ENCODE data around the gene NIF3L1. TPM values are rescaled to one million over a fixed set of nuclear protein-coding genes. Genes with fewer than 3 reads are reported as not detected.

Gene NIF3L1, protein sequence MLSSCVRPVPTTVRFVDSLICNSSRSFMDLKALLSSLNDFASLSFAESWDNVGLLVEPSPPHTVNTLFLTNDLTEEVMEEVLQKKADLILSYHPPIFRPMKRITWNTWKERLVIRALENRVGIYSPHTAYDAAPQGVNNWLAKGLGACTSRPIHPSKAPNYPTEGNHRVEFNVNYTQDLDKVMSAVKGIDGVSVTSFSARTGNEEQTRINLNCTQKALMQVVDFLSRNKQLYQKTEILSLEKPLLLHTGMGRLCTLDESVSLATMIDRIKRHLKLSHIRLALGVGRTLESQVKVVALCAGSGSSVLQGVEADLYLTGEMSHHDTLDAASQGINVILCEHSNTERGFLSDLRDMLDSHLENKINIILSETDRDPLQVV
- total RNA-seq (2014; rRNA removed; shearing (Covaris generic)): 56.5 and 57.4 TPM in 2 replicates

DNA sequence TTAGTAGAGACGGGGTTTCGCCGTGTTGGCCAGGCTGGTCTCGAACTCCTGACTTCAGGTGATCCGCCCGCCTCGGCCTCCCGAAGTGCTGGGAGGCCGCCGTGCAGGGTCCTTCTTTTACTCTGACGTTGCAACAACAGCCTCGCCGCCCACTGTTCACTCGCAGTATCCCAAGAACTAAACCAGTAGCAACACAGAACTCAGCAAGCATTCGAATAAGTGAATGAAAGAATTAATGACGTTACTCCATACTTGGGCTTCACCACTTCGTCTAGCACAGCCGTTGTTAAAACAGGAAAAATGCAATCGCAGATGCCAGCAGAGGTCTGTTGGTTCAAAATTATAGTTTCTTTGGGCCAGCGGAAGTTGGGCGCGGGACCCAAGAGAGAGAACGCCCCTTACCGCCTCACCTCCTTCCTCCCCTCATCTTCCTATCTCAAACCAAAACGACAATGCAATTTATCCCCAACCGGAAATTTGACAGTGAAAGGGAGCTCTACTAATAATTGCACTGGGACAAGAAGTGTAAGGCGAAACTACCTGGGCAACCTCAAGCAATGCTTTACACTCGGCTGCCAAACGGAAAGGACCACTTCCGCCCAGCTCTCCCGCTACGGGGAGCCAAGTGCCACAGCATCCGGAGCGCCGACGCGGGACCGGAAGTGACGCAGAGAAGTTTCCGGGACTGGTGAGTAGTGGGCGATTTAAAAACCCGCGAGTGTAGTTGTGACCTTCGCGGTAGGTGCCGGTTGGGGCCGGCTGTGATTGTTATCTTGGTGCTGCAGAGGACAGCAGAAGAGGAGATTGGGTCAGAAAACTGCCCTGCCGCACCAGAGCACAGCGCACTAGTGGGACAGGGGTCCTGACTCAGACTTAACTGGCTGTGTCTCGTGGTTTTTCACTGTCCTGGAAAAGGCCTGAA is at the start of gene NIF3L1, which contains the start of gene PPIL3:
Gene NIF3L1 (plus strand): TSS at position 668 of the 922 bp plus-strand sequence. CDS start 2,573 bp downstream, outside the sequence.
Gene PPIL3 (minus strand): TSS at position 374 of the 922 bp plus-strand sequence. CDS start 1,462 bp downstream, outside the sequence.
- peak; percentile 98 for DNase-seq (ENCODE audit: low spot score)

DNA sequence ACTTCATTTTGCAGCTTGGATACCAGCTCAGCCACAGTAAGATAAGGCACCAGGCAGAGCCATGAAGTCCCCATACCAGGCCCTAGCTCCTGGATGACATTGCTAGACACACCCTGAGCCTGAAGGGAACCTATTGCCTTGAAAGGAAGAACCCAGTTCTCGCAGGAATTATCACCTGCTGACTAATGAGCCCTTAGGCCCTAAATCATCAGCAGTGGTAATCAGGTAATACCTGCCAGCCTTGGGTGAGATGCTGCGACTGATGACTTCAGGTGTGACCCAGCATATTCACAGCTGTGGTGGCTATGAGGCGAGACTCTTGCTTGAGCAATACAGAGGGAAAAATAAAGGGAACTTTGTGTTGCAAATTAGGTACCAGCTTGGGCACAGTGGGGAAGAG is 49.7 kb upstream of the NIF3L1 start:
- DNase-seq (ENCODE audit: low spot score): no peak

DNA sequence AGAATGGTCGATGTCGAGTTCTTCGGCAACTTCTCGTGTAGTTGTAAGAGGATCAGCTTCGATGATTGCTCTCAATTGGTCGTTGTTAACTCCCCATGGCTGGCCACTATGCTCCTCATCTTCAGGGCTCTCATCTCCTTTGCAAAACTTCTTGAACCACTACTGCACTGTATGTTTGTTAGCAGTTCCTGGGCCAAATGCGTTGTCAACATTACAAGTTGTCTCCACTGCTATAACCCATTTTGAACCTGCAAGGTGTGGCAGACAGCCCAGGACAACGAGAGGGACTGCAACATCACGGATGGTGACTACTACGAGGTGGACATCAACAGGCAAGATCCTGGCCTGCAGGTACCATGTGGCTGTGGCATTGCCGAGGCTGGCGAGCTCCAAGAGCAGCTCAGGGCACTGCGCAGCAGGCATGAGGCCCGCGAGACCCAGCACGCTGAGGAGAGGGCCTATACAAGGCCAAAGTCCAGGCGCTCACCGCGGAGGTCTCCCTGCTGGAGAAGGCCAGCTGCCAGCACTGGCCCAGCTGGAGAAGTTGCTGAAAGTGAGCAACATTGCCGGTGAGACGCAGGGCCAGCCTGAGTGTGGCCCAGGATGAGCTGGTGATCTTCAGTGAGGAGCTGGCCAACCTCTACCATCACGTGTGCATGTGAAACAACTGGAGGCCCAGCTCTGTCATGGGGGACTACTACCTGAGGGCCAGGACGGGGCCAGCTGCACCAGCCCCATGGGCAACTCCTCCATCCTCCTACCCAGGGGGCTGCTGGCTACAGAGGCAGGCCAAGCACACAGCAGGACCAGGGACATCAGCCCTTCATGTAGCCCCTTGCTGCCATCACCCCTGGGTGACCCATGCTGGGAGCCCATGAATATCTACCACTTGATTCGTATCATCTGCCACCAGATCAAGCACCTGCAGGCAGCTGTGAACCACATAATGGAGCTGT is 44.9 kb upstream of the NIF3L1 start:
- DNase-seq (ENCODE audit: low spot score): no peak

- DNase-seq (ENCODE audit: low spot score): no peak
These were observed 44.0 kb upstream of the NIF3L1 start for GRCh38 chr2:200845194-200845593.

- no peak for DNase-seq (ENCODE audit: low spot score)
These were observed 43.4 kb upstream of the NIF3L1 start for GRCh38 chr2:200845669-200846325.

GRCh38 chr2:200847269-200847668 is 41.9 kb upstream of the NIF3L1 start:
- no peak for DNase-seq (ENCODE audit: low spot score)

GRCh38 chr2:200847939-200848338 is 41.2 kb upstream of the NIF3L1 start:
- no peak for DNase-seq (ENCODE audit: low spot score)

DNA sequence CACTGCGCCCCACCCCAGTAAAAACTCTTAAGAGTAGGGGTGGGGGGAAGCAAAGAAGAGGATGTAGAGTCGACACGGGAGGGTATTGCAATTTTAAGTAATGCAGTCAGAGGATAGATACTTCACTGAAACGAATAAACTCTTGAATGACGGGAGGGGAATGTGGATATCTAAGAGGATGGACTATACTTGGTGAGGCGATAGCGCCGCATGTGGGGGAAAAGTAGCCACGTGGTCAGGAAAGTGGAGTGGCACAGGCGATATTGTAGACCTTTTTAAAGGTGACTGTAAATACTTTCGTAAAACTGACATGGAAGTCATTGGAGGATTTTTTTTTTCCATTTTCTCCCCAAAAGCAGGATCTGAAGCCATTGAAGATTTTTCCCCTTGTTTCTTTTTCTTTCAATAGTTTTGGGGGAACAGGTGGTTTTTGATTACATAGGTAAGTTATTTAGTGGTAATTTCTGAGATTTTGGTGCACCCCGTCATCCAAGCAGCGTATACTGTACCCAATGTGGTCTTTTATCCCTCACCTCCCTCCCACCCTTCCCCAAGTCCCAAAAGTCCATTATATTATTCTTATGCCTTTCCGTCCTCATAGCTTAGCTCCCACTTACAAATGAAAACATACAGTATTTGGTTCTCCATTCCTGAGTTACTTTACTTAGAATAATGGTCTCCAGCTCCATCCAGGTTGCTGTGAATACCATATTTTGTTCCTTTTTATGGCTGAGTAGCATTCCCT is 38.5 kb upstream of the NIF3L1 start:
- DNase-seq (ENCODE audit: low spot score): no peak

- no peak for DNase-seq (ENCODE audit: low spot score)
These were observed 37.5 kb upstream of the NIF3L1 start for GRCh38 chr2:200851398-200852248.

GRCh38 chr2:200852605-200853004 is 36.6 kb upstream of the NIF3L1 start:
- DNase-seq (ENCODE audit: low spot score): no peak

GRCh38 chr2:200856806-200857205 is 32.4 kb upstream of the NIF3L1 start:
- DNase-seq (ENCODE audit: low spot score): no peak

DNA sequence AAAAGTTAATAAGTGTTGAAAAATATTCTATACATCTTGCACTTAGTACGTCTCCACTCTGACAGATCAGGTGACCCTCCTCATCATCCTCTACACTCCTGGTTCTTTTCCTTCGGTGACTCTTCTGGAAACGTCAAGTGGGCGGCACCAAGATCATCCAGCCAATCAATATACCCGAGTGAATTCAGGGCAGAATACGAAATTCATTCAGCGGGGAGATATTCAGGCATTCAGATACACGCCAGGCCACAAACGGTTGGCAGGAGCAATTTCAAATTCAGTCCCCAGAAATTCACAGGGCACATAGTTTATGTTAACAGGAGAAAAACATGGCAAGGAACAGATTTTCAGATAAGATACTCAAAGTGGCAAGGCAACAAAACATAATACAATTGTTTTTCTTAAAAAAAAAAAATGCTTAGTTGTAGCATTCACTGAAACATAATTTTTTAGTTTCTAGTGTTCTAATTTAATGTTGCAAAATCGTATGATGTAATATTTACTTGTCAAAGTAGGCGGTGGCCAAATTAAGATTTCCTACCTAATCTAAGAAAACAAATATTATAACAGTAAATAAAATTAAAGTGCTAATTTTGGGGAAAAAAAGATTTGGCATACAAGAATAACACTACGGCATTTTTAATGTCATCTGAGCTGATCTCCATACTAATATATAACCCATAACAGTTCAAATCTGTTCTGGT is 28.9 kb upstream of the NIF3L1 start:
- DNase-seq (ENCODE audit: low spot score): no peak

DNA sequence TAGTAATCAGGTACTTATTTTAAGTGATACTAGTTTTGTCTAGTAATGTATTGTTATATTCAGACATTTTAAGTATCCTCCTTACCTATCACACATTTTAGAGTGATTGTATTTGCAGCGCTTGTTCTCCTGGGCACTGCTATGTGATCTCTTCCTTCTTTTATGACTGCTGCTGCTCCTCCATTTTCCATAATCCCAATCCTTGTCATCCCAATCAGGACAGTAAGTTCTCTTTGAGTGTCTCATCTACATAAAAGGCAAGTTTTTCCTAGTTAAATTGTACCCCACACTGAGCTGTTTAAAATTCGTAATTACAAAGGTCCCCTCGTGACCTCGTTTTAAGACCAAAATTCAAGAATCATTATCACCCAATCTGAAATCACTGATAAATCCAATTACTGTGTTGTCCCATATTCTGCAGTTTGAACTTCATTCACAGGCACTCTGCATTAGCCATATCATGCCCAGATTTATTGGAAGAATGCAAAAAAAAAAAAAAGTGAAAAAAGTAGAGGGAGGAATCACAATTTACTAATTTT is 27.5 kb upstream of the NIF3L1 start:
- no peak for DNase-seq (ENCODE audit: low spot score)

GRCh38 chr2:200862532-200863000 is 26.6 kb upstream of the NIF3L1 start:
- peak; percentile 65 for DNase-seq (ENCODE audit: low spot score)

GRCh38 chr2:200863782-200864175 is 25.4 kb upstream of the NIF3L1 start:
- DNase-seq (ENCODE audit: low spot score): no peak

- DNase-seq (ENCODE audit: low spot score): peak; percentile 91
These were observed 24.8 kb upstream of the NIF3L1 start, which contains the start of gene CLK1 for GRCh38 chr2:200864176-200865034. Gene CLK1, minus strand, starts transcription at chr2:200864658. Its CDS starts 2,796 bp downstream, at chr2:200861862.

DNA sequence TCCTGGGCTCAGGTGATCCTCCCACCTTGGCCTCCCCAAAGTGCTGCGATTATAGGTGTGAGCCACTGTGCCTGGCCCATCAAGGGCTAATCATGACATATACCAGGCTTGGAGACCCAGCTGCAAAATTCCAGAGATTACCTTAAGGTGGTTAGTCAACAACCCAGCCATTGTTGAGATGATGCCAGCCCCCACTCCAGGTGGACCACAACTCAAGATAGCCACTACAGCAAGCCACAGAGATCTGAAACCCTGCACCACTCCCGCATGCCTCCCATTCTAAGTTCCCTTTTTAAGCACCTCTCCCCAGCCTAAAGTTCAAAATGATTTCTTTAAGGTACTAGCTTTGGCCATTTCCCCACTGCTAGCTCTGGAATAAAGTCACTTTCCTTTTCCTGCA is 20.2 kb upstream of the NIF3L1 start:
- no peak for DNase-seq (ENCODE audit: low spot score)
